GM23338 (cell line): Measurements from ENCODE around the gene ZDHHC15. TPM values are rescaled to one million over a fixed set of nuclear protein-coding genes. Genes with fewer than 3 reads are reported as not detected.
"Not testable (repeated sequence)": the region's sequence is repeated elsewhere in the genome, so short reads cannot be mapped to it uniquely, and the experiment has no call there.

Experiments
- ATAC-seq: fragments of 200-7000 bp; cut with Tn5 transposase; 3 replicates; pipeline ENCODE4 v1.9.1; 2020
- DNase-seq: peaks from one replicate; pipeline ENCODE4 v3.0.0-alpha.2; 2015; ENCODE audit warnings: low spot score
- H2AFZ ChIP-seq: fragments of 200-600 bp; sonication (generic); 2 replicates; pipeline ENCODE4 v1.8.0; 2016; ENCODE audit warnings: antibody characterized with exemption, mild to moderate bottlenecking, moderate library complexity
- H3F3A ChIP-seq: fragments of 200-600 bp; sonication (generic); replicated peaks from 2 replicates; pipeline ENCODE4 v1.8.0; 2017; ENCODE audit warnings: antibody characterized with exemption, mixed run types, low read depth
- H3K27ac ChIP-seq: fragments of 200-600 bp; sonication (generic); 2 replicates; pipeline ENCODE4 v1.6.1; 2016; ENCODE audit warnings: low read depth
- H3K27me3 ChIP-seq: fragments of 200-600 bp; sonication (generic); 2 replicates; pipeline ENCODE4 v1.8.0; 2016; ENCODE audit warnings: mild to moderate bottlenecking, mixed run types, moderate library complexity; ENCODE audit not compliant: insufficient read depth
- H3K36me3 ChIP-seq: fragments of 200-600 bp; sonication (generic); 2 replicates; pipeline ENCODE4 v1.8.0; 2016; ENCODE audit warnings: mild to moderate bottlenecking; ENCODE audit not compliant: insufficient read depth
- H3K4me1 ChIP-seq: fragments of 200-600 bp; sonication (generic); 2 replicates; pipeline ENCODE4 v1.8.0; 2016; ENCODE audit warnings: mild to moderate bottlenecking, moderate library complexity; ENCODE audit not compliant: insufficient read depth
- H3K4me2 ChIP-seq: fragments of 200-600 bp; sonication (generic); 2 replicates; pipeline ENCODE4 v1.7.1; 2017; ENCODE audit warnings: mixed run types
- H3K4me3 ChIP-seq: fragments of 200-600 bp; sonication (generic); 2 replicates; pipeline ENCODE4 v1.6.1; 2016; ENCODE audit warnings: mixed run types
- H3K79me2 ChIP-seq: fragments of 200-600 bp; sonication (generic); replicated peaks from 2 replicates; pipeline ENCODE4 v1.8.0; 2017; ENCODE audit warnings: mild to moderate bottlenecking; ENCODE audit not compliant: insufficient read depth
- H3K9me2 ChIP-seq: fragments of 200-600 bp; sonication (generic); 2 replicates; pipeline ENCODE4 v1.8.0; 2017; ENCODE audit not compliant: insufficient read depth
- H4K20me1 ChIP-seq: fragments of 200-600 bp; sonication (generic); replicated peaks from 2 replicates; pipeline ENCODE4 v1.8.0; 2017; ENCODE audit warnings: mild to moderate bottlenecking; ENCODE audit not compliant: insufficient read depth
- H3K27ac Mint-ChIP-seq: 2 replicates; pipeline ENCODE4 v1.8.0; 2020; ENCODE audit warnings: inconsistent platforms, mild to moderate bottlenecking, moderate library complexity, mixed read lengths
- H3K27me3 Mint-ChIP-seq: 3 replicates; pipeline ENCODE4 v1.8.0; 2022; ENCODE audit warnings: low read depth, mild to moderate bottlenecking, moderate library complexity, mixed read lengths, inconsistent platforms; ENCODE audit not compliant: insufficient read depth, poor library complexity
- H3K36me3 Mint-ChIP-seq: 3 replicates; pipeline ENCODE4 v1.8.0; 2021; ENCODE audit warnings: low read depth, mild to moderate bottlenecking, inconsistent platforms, moderate library complexity, mixed read lengths
- H3K4me1 Mint-ChIP-seq: 3 replicates; pipeline ENCODE4 v1.8.0; 2020; ENCODE audit warnings: mild to moderate bottlenecking, inconsistent platforms, mixed read lengths
- H3K4me3 Mint-ChIP-seq: 3 replicates; pipeline ENCODE4 v1.8.0; 2021; ENCODE audit warnings: moderate library complexity, mild to moderate bottlenecking, inconsistent platforms, mixed read lengths
- H3K9me3 Mint-ChIP-seq: 3 replicates; pipeline ENCODE4 v1.8.0; 2020; ENCODE audit warnings: moderate library complexity, mild to moderate bottlenecking, inconsistent platforms, mixed read lengths
- CTCF ChIP-seq, 2 experiments: fragments of 200-600 bp in 1 of 2; sonication (generic) in 1 of 2; conservative IDR thresholded peaks; 2 replicates each; pipeline versions ENCODE4 v1.5.1 to v1.6.1; 2016 to 2017; ENCODE audit warnings: antibody characterized with exemption in 2 of 2, low read depth in 2 of 2, mild to moderate bottlenecking in 2 of 2, moderate library complexity in 1 of 2
- ETS1 ChIP-seq: IDR thresholded peaks from 2 replicates; pipeline ENCODE4 v1.6.1; 2016; ENCODE audit warnings: antibody characterized with exemption
- EZH2 ChIP-seq: fragments of 200-600 bp; sonication (generic); IDR thresholded peaks from one replicate; pipeline ENCODE4 v1.8.0; 2017; ENCODE audit warnings: antibody characterized with exemption, mild to moderate bottlenecking, low read depth; ENCODE audit not compliant: unreplicated experiment
- JUNB ChIP-seq: IDR thresholded peaks from one replicate; pipeline ENCODE4 v1.6.1; 2016; ENCODE audit warnings: antibody characterized with exemption; ENCODE audit not compliant: unreplicated experiment
- NANOG ChIP-seq: IDR thresholded peaks from 2 replicates; pipeline ENCODE4 v1.6.1; 2016; ENCODE audit warnings: antibody characterized with exemption, borderline replicate concordance
- POLR2AphosphoS5 ChIP-seq: IDR thresholded peaks from 2 replicates; pipeline ENCODE4 v1.6.1; 2016; ENCODE audit warnings: antibody characterized with exemption, low read depth
- REST ChIP-seq: IDR thresholded peaks from one replicate; pipeline ENCODE4 v1.6.1; 2018; ENCODE audit warnings: antibody characterized with exemption; ENCODE audit not compliant: unreplicated experiment
- STAT1 ChIP-seq: IDR thresholded peaks from one replicate; pipeline ENCODE4 v1.6.1; 2016; ENCODE audit warnings: antibody characterized with exemption; ENCODE audit not compliant: unreplicated experiment
- ZNF114 ChIP-seq: fragments of 250-450 bp; sonication (Bioruptor Pico); IDR thresholded peaks from 2 replicates; pipeline ENCODE4 v1.5.0; 2020; ENCODE audit warnings: mild to moderate bottlenecking, moderate library complexity
- ZNF331 ChIP-seq: fragments of 250-450 bp; sonication (Bioruptor Pico); IDR thresholded peaks from 2 replicates; pipeline ENCODE4 v1.5.0; 2020; ENCODE audit warnings: low read depth, mild to moderate bottlenecking, moderate library complexity
- ZNF462 ChIP-seq: fragments of 250-450 bp; sonication (Bioruptor Pico); IDR thresholded peaks from 2 replicates; pipeline ENCODE4 v1.5.0; 2020; ENCODE audit warnings: mild to moderate bottlenecking, moderate library complexity
- polyA plus RNA-seq: library from polyadenylated mRNA; unstranded; fragments of >200 nt; fragmentation: Nextera tagmentation; extraction: Ambion mirVana; gene quantifications from 2 replicates; pipeline ENCODE4 v1.2.1, GENCODE V29; 2016
- total RNA-seq: library from RNA; depleted of rRNA; stranded (reverse); fragments of >200 nt; shearing (Covaris generic); gene quantifications from 2 replicates; pipeline ENCODE4 v1.2.3, GENCODE V29; 2014

The ZDHHC15 gene
- total and polyA plus RNA-seq, 2 experiments from 2014 or later = 3.4 to 4.7 TPM

- not testable (repeated sequence) for H3K4me1 ChIP-seq, H2AFZ ChIP-seq, H3K27ac Mint-ChIP-seq, H3K4me1 Mint-ChIP-seq, H3K27me3 ChIP-seq, H3K4me3 Mint-ChIP-seq, H3K27ac ChIP-seq, H3K27me3 Mint-ChIP-seq, ATAC-seq, H3K4me3 ChIP-seq, DNase-seq, H3K36me3 ChIP-seq, H4K20me1 ChIP-seq, H3K79me2 ChIP-seq, H3K9me2 ChIP-seq, H3F3A ChIP-seq, H3K4me2 ChIP-seq
- H3K36me3 Mint-ChIP-seq = peaks cover 45% of the 10 kb centered on the region
- peaks cover 28% of the 10 kb centered on the region for H3K9me3 Mint-ChIP-seq
Measured at GRCh38 chrX:75407153-75407552, 115.7 kb downstream of the ZDHHC15 start.

- Mint-ChIP-seq H3K9me3 (peaks cover 14% of the 10 kb centered on the region), H3K27me3 (no peaks in the 10 kb centered on the region), H3K4me1 (no peaks in the 10 kb centered on the region), H3K36me3 (peaks cover 17% of the 10 kb centered on the region), H3K4me3 (no peak overlapping the region), H3K27ac (no peak overlapping the region)
- Histone ChIP-seq H3K4me1 (no peaks in the 10 kb centered on the region), H3K9me2 (no peaks in the 10 kb centered on the region), H3K27ac (no peak overlapping the region), H3K4me3 (no peak overlapping the region), H3K36me3 (no peaks in the 10 kb centered on the region), H3K4me2 (no peak overlapping the region), H3F3A (no peaks in the 10 kb centered on the region), H2AFZ (no peak overlapping the region), H4K20me1 (no peaks in the 10 kb centered on the region), H3K79me2 (no peaks in the 10 kb centered on the region), H3K27me3 (no peaks in the 10 kb centered on the region)
- DNase-seq = no peak
- no peak for ATAC-seq
- TF ChIP-seq CTCF (conservative IDR thresholded peaks at IDR 0.05; ENCODE audit: low read depth in 2 of 2) (no peak), ZNF331 (no peak), NANOG (no peak), REST (no peak), STAT1 (no peak), ZNF462 (CRISPR knock-in tag) (no peak), EZH2 (no peak), ZNF114 (CRISPR knock-in tag) (no peak), JUNB (no peak), ETS1 (no peak), POLR2AphosphoS5 (no peak)
Measured at GRCh38 chrX:75390470-75390869, 132.4 kb downstream of the ZDHHC15 start.
